Adrenal gland (tissue), 5 donors: ENCODE results near the gene MEOX1.

Experiments used
- POLR2A ChIP-seq, 2 donors: fragments of 450-650 bp; IDR thresholded peaks; one replicate each; pipeline ENCODE4 v1.6.1; 2017; ENCODE audit warnings: antibody characterized with exemption in 2 of 2, mild to moderate bottlenecking in 2 of 2, moderate library complexity in 1 of 2
- TF ChIP-seq, protein P1 (sequence below), 6 experiments: fragments of 450-650 bp in 4 of 6; fragments of 200-600 bp in 2 of 6; sonication (generic) in 1 of 6; IDR thresholded peaks; 1 replicate in 5 of 6; 2 replicates in 1 of 6; pipeline versions ENCODE4 v1.5.1 to v1.8.0; 2016 to 2021; ENCODE audit warnings: antibody characterized with exemption in 6 of 6, mild to moderate bottlenecking in 2 of 6, moderate library complexity in 1 of 6
- donor health status: DM: no; HTN: no; CAD: no.

DNA sequence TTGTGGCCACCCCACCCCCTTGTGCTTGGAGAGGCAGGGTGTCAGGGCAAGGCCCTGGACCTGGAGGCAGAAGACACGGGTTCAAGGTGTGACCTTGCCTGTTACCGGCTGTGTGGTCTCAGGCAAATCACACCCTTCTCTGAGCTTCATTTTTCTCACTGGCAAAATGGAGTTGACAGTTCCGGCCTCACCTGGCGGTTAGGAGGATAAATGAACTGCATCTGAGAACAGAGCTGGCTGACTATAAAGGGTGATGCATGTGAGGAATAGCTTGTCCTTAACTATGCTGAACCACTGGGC, 4.2 kb upstream of the MEOX1 start:
- TF ChIP-seq, protein P1, sequence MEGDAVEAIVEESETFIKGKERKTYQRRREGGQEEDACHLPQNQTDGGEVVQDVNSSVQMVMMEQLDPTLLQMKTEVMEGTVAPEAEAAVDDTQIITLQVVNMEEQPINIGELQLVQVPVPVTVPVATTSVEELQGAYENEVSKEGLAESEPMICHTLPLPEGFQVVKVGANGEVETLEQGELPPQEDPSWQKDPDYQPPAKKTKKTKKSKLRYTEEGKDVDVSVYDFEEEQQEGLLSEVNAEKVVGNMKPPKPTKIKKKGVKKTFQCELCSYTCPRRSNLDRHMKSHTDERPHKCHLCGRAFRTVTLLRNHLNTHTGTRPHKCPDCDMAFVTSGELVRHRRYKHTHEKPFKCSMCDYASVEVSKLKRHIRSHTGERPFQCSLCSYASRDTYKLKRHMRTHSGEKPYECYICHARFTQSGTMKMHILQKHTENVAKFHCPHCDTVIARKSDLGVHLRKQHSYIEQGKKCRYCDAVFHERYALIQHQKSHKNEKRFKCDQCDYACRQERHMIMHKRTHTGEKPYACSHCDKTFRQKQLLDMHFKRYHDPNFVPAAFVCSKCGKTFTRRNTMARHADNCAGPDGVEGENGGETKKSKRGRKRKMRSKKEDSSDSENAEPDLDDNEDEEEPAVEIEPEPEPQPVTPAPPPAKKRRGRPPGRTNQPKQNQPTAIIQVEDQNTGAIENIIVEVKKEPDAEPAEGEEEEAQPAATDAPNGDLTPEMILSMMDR (IDR thresholded peaks at IDR 0.05): no peak
- TF ChIP-seq POLR2A (IDR thresholded peaks at IDR 0.05): no peak
